Adrenal gland (tissue), 5 donors: ENCODE results near the gene CIZ1.

Source experiments
- CTCF ChIP-seq, 6 experiments: fragments of 450-650 bp in 4 of 6; fragments of 200-600 bp in 2 of 6; sonication (generic) in 1 of 6; IDR thresholded peaks; 1 replicate in 5 of 6; 2 replicates in 1 of 6; pipeline versions ENCODE4 v1.5.1 to v1.8.0; 2016 to 2021; ENCODE audit warnings: antibody characterized with exemption in 6 of 6, mild to moderate bottlenecking in 2 of 6, moderate library complexity in 1 of 6
- POLR2A ChIP-seq, 2 donors: fragments of 450-650 bp; IDR thresholded peaks; one replicate each; pipeline ENCODE4 v1.6.1; 2017; ENCODE audit warnings: antibody characterized with exemption in 2 of 2, mild to moderate bottlenecking in 2 of 2, moderate library complexity in 1 of 2
- donor health status: DM: no; HTN: no; CAD: no.

GRCh38 chr9:128120061-128120740 lies 71.2 kb downstream of the CIZ1 start:
- TF ChIP-seq CTCF (IDR thresholded peaks at IDR 0.05) (no peak), POLR2A (IDR thresholded peaks at IDR 0.05) (no peak)
